ENCODE measurements around the gene ATF3.
"Not testable (repeated sequence)": the region's sequence is repeated elsewhere in the genome, so short reads cannot be mapped to it uniquely, and the experiment has no call there.

Gene ATF3

GRCh38 chr1:212649020-212649419 is 40.5 kb downstream of the ATF3 start:
- no peak for DNase-seq (ENCODE audit: low read depth in 2 of 2)

- no peak for DNase-seq (ENCODE audit: low read depth in 2 of 2)
Measured at GRCh38 chr1:212650228-212650627, 41.7 kb downstream of the ATF3 start.

- no peak for DNase-seq (ENCODE audit: low read depth in 2 of 2)
Measured at GRCh38 chr1:212651521-212651920, 43.0 kb downstream of the ATF3 start.

GRCh38 chr1:212651977-212652376 is 43.4 kb downstream of the ATF3 start:
- no peak for DNase-seq (ENCODE audit: low read depth in 2 of 2)

- no peak for DNase-seq (ENCODE audit: low read depth in 2 of 2)
Measured at GRCh38 chr1:212652609-212653008, 44.0 kb downstream of the ATF3 start.

GRCh38 chr1:212655668-212656440 is 47.3 kb downstream of the ATF3 start:
- DNase-seq (ENCODE audit: low read depth in 2 of 2): no peak

GRCh38 chr1:212656730-212657129 is 48.2 kb downstream of the ATF3 start:
- DNase-seq (ENCODE audit: low read depth in 2 of 2): no peak

GRCh38 chr1:212658250-212658649 is 49.7 kb downstream of the ATF3 start:
- not testable (repeated sequence) for DNase-seq (ENCODE audit: low read depth in 2 of 2)

GRCh38 chr1:212664409-212665199 is 56.0 kb downstream of the ATF3 start:
- no peak for DNase-seq (ENCODE audit: low read depth in 2 of 2)

- no peak for DNase-seq (ENCODE audit: low read depth in 2 of 2)
Measured at GRCh38 chr1:212665241-212666115, 56.9 kb downstream of the ATF3 start.

GRCh38 chr1:212666116-212666775 is 57.7 kb downstream of the ATF3 start:
- no peak for DNase-seq (ENCODE audit: low read depth in 2 of 2)

GRCh38 chr1:212667223-212668139 is 58.9 kb downstream of the ATF3 start:
- peak; percentile 84 to 87 for DNase-seq (ENCODE audit: low read depth in 2 of 2)

- no peak for DNase-seq (ENCODE audit: low read depth in 2 of 2)
Measured at GRCh38 chr1:212668477-212668876, 59.9 kb downstream of the ATF3 start.

- DNase-seq (ENCODE audit: low read depth in 2 of 2): no peak
Measured at GRCh38 chr1:212669102-212669501, 60.5 kb downstream of the ATF3 start.

GRCh38 chr1:212669600-212669999 is 61.0 kb downstream of the ATF3 start:
- no peak for DNase-seq (ENCODE audit: low read depth in 2 of 2)

GRCh38 chr1:212670301-212670700 is 61.7 kb downstream of the ATF3 start:
- DNase-seq (ENCODE audit: low read depth in 2 of 2): no peak
